HG03064 (cell line): ENCODE data around the gene COL1A2.

Experiments
- ATAC-seq: cut with Tn5 transposase; IDR thresholded peaks from one replicate; pipeline ENCODE4 v1.9.1; 2021; ENCODE audit warnings: low read depth; ENCODE audit not compliant: unreplicated experiment

COL1A2 gene

DNA sequence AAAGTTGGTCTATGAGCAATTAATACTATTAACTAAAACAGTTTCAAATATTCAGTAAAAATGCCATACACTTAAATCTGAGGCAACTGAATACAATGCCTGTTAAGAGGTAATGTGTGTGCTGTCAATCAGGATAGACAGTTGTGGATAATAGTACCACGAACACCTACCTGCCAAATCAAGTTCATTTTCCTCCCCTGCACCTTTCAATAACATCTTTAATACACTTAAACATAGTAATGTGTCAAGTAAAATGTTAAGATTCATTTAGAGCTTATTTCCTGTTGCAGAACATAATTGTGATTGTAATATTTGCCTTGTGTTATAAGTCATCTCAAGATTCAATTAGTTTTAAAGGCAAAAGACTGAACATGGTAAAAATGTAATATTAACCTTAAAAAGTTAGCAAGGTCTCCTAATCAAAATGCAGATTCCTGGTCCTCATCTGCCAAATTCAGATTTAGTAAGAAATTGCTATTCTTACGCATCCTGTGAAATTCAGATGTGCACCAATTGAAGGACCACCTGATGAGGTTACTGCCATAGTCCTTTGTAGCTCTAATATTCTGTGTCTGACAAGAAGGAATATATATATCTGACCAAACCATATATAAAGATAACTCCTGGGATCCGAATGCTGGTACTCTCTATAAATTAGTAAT, 37.1 kb downstream of the COL1A2 start:
- no peak for ATAC-seq

DNA sequence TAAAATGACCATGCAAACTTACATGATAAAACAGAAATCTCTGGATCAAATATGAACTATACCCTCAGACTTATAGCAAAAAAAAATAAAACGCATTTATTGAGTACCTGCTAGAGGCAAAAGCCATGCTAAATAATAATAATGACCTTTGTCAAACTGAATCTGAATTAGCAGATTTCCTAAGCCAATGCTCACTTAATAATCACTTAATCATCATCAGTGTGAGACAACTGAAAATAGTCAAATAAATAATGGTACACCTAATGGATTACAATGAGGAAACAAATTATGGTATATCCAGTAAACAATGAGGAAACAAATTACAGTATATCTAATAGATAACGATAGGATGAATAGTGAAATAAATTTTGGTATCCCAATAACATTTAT, 37.6 kb downstream of the COL1A2 start:
- no peak for ATAC-seq

DNA sequence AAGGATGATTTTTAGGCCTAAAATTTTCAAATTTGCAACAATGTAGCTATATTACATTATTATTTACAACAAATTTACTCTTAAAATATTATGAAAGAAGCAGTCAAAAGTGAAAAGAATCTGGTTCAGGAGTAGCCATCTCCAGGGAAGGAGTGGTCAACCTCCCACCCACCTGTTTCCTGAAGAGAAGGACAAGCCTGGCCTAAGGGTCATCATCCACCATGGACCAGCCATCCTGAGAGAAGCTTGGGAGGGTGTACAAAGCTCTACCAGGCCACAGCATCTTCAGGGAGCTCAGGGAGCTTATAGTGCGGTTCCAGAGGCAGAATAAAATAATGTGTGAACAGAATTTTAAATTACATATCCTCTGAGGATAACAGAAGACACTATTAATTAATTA, 38.1 kb downstream of the COL1A2 start:
- ATAC-seq = no peak

DNA sequence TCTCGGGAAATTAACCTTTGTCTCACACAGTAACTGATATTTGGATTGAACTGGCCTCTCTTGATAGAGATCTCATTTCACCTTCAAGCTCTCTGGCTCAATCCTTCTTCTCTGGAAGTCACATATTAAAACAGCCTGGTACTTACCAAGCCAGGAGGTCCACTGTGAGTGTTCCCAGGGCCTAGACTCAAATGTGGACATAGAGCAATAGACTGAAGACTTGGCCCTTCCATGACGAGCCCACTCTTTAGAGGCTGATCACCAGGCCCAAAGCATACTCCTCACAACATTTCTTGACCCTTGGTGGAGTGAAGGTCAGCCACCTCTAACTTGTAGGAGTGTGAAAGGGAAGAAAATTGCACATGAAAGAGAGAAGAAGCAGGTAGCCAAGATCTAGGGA, 38.5 kb downstream of the COL1A2 start:
- no peak for ATAC-seq

DNA sequence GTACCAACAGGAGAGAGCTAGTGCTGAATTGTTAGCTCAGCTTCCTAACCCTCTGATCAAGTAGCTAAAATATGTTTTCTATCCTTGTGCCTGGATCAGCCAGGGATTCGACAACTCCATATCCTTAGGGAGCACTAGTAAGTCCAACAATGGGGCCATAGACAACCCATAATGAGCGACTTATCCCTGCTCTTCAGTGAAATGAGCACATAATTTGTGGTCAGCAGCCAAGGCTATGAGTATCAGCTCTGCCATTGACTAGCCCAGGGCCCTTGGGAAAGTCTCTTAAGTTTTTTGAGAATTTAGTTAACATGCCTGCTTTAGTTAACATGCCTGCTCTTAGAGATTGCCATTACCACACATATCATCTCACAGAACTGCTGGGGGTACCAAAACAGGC, 39.3 kb downstream of the COL1A2 start:
- no peak for ATAC-seq

DNA sequence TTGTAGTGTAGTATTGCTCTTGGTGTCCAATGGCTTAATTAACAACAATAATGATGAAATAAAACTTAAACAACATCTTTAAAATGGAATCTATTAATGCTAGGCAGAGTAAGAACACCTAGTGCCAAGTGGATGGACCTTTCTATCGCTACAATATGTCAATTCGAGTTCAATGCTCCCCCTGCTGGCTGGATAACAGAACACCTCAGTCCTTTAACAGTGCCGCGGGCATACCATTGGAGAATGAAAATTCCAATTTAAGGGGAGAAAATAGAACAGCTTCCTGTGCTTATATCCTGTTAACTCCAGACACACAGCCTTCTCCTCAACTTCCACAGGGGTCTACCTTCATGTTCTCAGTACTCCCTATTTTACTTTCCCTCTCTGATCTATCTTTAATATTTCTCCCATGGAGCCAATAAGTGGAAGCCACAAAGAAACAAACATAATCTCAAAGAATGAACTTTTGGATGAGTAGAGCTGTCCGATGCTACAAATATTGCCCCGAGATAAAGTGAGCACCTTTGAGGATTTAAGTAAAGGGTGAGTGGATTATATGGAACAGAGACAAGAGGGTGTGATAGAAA, 41.4 kb downstream of the COL1A2 start:
- peak; percentile 86 for ATAC-seq

DNA sequence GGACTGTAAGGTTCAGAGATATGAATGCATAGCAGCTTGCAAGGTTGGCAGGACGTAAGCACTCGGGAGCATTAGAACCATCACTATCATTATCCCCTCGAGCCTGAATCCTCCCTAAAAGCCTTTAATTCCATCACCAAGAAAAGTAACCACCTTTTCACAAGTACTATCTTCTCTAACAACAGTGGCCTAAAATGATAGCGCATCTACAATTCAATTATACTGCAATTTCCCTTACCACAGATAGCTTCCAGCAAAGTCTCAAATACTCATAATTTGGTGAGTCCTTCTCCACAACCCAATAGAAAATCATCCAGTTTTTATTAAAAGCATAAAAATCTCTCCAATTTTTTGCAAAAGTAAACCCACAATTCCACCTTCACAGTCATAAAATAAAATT, 42.0 kb downstream of the COL1A2 start:
- no peak for ATAC-seq

DNA sequence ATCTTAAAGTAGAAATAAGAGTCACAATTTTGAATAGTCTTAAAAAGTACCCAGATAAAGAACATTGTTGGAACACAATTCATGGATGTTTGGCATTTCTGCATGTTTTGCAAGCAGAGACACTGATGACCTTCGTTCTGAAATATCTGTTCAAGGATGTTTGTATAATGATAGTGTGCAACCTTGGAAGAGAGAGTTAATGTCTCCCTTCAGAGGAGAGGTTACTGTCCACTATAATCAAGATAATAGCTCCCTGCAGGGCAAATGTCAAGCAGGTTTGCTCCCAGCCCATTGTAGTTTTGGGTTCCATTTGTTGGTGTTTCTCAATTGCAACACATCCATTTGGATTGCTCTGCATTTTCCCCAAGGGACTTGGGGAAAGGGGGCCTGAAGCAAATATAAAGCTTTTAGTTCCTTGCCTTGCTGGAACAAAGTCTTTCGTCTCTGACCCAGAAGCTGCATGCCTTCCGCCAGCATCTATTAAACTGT, 45.2 kb downstream of the COL1A2 start:
- no peak for ATAC-seq

DNA sequence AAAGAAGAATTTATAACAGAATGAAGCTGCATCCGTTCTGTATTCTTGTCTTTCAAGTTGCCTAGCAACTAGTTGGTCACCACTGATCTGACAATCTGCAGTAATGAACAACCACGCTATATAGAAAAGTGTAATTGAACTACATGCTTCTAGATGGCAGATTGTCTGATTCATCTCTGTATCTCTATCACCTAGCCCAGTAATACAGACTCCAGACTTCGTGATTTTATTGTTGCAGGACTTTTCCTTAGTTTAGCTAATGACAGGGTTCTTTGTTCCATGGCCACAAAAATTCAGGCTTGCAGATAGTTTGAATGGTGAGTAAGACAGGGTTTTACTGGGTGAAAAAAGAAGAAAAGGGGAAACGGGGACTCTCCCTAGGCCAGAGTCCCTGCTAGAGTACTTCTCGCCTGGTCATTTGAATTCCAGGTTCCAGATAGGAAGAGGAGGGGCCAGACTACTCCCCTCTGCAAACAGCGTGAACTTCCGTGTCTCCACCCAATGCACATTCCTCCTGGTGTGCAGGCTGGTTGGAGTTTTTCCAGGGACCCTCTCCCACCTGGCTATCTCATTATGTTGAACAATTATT, 45.9 kb downstream of the COL1A2 start:
- ATAC-seq = no peak

DNA sequence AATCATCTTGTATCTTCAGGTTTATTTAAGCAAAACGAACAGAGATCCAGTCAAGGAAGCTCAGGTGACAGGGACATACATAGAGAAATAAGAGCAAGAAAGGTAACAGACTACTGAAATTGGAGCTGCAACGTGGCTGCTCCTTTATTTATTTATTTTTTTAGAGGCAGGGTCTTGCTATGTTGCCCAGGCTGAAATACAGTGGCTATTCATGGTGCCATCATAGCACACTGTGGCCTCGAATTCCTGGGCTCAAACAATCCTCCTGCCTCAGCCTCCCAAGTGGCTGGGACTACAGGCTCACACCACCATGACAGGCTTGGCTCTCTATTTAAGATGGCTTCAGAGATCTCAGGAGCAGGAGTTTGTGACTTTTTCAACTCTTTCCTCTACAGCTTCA, 46.4 kb downstream of the COL1A2 start:
- ATAC-seq = no peak

DNA sequence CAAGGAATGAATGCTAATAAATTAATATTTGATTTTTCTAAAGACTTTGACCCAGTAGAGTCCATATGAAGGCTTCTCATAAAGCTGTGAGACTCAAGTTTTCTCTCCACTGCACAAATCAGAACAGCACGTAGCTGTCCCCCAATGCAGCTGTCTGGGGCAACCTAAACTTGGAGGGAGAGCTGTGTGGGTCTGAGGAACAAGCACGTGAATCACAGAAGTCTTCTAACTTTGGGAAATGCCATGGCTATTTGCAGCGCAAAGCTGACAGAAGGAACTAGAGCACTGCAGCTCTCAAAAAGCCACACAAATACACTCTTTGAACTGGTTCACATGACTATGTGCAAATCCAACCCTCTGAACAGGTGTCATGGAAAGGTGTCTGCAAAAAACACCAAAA, 47.9 kb downstream of the COL1A2 start:
- ATAC-seq = no peak

DNA sequence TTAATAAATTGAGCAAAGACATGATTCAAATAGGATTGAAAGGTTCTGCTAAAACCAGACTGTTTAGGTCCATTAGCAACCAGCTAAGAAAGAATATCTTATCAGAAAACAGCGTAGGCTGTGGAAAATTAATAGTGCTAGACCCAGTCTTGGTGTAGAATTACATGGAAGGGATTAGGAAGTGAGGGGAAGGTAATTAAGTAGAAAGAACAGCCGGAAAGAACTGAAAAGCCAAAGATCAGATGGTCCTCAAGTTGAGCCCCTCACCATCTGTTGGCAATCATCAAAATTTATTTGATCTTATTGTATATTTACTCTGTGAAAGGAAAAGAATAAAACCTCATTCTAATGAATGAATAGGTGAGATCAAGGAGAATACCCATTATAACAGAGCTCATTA, 50.1 kb downstream of the COL1A2 start:
- no peak for ATAC-seq

DNA sequence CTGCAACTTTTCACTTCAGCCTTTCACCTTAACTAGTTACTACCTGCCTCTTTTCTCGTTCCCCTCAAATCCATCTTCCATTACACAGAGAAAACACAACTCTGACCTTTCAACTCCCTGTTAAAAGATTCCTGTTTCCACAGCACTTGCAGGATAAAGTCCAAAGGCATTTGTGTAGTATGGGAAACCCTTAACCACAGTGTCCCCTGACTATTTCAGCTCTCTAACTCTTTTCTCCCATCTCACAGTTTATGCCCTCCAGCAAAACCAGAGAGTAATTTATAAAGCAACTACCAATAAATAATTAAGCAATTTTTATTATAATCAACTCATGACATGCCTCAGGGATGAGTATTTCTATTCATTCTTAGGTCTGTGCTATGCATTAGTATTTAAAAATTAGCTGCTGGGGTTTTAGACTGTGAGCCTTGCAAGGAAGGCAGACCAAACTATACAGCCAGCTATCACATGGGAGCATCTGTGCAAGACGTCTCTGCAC, 51.0 kb downstream of the COL1A2 start:
- ATAC-seq = no peak

DNA sequence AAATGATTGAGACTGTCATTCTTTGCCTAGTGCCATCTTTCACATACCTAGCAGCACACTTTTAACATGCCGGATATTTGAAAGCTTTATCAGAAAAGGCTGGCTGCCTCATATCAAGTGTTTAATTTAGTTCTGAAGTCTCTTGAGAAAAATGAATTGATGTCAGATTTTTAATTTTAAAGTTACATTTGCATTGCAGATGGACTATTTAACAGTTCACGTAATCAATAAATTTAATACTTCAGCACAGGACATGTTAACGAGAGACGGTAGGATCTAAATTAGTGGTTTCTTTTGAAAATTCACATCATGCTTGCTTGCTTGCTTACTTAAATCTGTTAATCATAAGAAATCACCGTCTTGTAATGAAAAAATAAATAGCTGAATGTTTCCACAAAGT, 51.6 kb downstream of the COL1A2 start:
- ATAC-seq = no peak

DNA sequence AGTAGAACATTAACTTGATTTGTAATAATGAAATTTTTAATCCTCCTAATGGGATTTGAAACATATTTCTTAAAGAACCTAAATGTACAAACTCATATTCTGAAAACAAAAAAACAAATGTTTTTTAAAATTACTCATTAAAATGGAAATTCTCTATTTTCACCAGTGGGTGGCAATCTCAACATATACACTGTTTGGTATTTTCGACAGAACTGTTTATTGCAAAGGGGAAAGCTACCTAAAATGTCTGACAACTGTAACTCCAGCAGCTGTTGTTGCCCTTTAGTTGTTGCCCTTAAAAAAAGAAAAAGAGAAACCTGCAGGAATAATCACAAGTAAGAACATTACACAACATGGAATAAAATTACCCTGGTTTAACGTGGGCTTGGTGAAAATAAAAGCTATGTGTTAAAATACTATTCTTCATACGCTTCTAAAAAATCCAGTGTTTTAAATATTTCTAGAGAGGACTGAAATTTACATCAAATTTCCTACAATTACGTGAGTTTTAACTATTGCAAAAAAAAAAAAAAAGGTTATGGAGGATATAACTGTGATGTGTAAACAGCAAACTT, 54.5 kb downstream of the COL1A2 start:
- ATAC-seq = no peak

DNA sequence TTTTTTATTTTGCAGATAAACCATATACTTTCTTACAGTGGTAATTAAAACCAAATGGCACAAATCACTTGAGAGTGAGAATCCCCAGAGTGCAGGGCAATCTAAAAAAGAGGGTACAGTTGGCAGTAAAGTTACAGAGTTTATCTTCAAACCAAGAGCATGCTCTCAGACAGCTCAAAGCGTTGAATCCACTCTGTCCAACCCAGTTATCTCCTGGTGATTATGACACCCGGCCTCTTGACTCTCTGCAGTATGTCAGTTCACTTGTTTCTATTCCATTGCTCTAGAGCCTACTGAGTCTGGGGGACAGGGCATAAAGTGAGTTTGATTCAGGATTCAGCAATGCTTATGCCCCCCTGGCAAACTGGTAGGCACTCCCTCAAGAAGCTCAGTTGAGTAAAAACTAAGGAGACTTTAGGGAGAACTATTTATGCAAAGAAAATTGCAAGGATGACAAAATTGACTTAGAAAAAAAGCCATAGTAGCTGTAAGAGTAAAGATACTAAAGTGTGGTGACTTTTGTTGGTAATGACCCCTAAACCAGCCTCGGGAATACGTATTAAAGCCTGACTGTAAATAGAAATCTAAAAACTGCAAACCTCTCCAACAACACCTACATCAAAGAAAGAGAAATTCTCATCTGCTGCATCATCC, 55.5 kb downstream of the COL1A2 start:
- ATAC-seq = no peak

DNA sequence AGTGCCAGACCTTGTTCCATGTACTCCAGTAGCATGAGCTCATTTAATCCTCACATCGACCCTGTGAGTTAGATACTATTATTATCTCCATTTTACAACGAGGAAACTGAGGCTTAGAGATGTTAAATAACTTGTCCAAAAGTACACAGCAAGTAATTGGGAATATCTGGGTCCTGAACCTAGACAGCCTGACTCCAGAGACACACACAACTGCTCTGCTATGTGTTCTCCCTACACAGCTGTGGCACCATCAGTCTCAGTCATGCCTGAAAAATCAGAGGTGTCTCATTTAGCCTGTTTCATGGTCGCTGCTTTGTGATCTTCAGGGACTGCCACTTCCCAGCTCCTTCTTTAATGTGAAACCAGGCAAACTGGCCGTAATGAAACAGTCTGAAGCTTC, 56.5 kb downstream of the COL1A2 start:
- ATAC-seq = no peak

DNA sequence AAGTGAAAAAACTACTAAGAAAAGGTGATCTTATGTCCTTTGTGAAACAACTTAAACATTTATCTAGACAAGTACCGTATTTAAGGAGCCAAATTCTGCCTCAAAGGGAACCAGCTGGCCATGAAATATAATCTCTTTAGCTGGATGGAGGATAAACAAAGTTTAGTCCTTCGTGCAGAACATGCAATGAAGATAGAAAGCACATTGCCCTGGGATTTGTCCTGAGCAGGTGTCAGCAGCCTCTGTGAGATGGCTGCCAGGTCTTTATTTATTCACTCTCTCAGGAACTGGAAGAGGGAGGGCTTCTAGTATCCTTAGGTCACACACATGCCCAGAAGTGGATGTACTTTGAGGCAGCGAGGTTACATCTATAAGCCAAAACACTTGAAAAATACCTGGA, 57.5 kb downstream of the COL1A2 start:
- ATAC-seq = no peak

DNA sequence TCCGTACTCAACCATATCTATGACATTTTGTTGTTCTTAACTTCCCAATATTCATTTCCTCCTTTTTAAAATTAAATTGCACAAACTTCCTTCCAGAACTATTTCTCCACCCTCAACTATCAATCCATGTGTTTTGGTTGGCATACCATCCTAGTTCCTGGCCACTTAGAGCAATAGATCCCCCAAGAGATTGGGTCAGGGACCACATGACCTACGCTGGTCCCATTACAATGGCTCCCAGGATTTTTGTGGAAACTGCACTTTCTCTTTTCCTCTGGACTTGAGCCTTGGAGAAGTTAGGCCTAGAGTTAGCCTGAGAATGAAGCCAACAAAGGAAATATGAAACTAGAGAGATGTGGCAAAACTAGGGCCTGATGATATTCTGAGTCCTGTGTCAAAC, 59.2 kb downstream of the COL1A2 start:
- no peak for ATAC-seq

DNA sequence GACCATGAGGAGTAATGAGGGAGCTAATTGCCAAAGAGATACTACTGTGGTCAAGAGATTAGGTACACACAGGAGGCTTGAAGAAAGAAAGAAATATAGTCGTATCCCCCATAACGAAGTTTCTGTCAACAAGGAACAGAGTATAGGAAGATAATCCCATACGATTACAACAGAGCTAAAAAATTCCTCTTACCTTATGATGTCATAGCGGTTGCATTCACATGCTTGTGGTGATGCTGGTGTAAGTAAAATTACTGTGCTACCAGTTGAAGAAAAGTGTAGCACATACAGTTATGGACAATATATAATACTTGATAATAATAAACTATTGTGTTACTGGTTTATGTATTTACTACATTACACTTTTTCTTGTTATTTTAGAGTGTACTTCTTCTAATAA, 63.3 kb downstream of the COL1A2 start:
- ATAC-seq = no peak

DNA sequence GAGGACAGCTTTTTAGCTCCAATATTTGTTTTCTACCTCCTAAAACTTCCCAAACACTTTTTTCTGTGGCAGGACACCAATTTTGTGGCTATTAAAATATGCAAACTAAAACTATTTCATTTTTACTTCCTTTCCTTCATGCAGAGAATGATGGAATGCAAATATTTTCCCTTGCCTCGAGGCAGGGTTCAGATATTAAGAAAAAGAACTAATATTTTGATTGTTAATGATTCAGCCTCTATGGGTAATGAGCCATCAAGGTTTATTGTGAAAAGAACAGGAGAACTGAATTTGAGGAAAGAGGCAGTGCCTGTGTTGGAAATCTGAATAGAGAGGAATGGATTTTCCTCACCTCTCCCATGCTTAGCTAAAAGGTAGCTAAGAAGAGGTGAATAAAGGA, 71.8 kb downstream of the COL1A2 start:
- ATAC-seq = no peak
